GM12874 (cell line): Measurements from ENCODE around the gene CLCN4.

Experiments
- TF ChIP-seq, protein P1 (sequence below): IDR thresholded peaks from 2 replicates; pipeline ENCODE4 v1.5.1; 2011; ENCODE audit warnings: low read depth, mild to moderate bottlenecking, control low read depth, low read length, moderate library complexity; ENCODE audit not compliant: insufficient read depth

The CLCN4 gene

DNA sequence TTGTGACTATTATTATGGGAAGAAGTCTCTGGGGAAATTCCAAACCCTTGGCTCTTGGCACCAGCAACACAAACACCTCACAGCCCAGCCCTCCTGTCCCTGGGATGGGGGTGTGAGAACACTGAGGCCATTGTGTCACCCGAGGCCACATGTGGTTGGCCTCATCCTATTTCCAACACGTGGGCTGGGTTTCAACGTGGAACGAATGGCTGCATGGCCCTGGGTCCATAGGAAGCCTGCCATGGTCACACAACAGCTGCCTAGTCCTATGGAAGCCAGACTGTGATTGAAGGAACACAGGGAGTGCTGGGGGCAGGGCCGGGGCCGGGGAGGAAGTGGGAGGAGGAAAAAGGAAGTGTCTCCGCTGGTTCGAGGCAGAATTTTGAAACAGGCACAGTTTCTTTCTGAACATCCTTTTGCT lies 10.0 kb downstream of the CLCN4 start:
- TF ChIP-seq, protein P1, sequence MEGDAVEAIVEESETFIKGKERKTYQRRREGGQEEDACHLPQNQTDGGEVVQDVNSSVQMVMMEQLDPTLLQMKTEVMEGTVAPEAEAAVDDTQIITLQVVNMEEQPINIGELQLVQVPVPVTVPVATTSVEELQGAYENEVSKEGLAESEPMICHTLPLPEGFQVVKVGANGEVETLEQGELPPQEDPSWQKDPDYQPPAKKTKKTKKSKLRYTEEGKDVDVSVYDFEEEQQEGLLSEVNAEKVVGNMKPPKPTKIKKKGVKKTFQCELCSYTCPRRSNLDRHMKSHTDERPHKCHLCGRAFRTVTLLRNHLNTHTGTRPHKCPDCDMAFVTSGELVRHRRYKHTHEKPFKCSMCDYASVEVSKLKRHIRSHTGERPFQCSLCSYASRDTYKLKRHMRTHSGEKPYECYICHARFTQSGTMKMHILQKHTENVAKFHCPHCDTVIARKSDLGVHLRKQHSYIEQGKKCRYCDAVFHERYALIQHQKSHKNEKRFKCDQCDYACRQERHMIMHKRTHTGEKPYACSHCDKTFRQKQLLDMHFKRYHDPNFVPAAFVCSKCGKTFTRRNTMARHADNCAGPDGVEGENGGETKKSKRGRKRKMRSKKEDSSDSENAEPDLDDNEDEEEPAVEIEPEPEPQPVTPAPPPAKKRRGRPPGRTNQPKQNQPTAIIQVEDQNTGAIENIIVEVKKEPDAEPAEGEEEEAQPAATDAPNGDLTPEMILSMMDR, result no peak

DNA sequence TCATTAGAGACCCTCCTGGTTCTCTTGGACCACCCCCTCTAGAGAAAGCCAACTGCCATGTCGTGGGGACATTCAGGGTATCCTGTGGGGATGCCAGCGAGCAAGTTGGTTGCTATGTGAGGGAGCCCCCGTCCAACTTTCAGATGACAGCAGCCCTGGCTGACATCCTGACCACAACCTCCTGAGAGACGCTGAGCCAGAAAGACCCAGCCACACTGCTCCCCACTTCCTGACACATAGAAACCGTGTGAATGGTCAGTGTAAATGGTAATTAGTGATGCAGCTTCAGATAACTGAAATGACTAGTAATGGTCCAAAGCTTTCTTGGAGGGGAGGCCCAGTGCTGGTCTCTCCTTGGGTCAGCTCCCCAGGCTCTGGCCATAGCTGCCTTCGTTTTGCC lies 10.8 kb downstream of the CLCN4 start:
- TF ChIP-seq, protein P1, result no peak

DNA sequence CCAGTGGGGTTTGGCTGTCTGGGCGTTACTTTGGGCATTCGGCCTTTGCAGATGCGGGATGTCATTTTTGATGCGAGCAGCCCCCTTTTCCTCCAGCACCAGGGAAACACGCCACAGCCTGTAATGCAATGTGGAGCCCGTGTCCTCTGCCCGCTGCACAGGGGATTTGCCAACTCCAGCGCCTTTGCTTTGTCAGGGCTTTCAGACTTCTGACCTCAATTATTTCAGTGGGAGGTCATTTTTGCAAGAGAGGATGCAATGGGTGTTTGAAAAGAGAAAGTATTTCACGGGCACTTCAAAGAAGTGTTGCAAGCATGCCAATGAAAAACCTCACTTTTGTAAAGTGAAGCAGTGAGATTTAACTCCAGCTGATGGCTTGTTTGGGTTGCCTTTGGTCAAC lies 11.5 kb downstream of the CLCN4 start:
- TF ChIP-seq, protein P1, result no peak

DNA sequence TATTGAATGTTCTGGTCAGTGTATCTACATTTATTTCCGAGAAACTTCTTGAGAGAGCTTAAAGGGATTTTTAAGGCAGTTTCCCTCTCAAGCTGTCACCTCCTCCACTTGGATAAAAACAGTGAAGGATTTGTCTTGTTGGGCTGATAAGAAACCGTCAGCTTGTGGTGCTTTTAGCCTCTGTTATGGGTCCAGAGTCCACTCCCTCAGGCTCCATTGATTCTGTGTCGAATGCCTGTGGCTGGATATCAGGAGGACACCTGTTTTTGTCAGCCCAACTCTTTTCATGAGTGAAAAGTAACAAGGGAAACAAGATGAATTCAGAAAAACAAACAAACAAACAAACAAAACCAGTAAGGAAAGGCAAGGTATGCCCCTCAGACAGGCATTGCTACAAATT lies 12.4 kb downstream of the CLCN4 start:
- TF ChIP-seq, protein P1, result no peak

DNA sequence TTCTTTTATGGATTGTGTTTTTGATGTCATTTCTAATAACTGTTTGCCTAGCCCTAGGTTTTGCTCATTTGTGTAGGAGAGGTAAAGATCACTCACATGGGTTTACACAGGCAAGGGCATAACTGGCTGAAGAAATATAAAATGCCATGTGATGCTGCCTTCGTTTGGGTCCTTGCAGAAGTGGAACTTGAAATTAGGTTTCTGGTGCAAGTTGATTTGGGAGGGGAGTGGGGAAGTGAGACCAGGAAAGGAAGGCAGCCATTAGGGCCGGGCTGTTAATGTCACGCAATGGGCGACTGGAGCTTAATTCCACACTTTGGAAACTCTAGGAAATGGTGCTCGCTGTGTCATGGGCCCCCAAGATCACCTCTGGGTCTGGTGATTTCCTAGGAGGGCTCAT lies 14.5 kb downstream of the CLCN4 start:
- TF ChIP-seq, protein P1, result no peak

DNA sequence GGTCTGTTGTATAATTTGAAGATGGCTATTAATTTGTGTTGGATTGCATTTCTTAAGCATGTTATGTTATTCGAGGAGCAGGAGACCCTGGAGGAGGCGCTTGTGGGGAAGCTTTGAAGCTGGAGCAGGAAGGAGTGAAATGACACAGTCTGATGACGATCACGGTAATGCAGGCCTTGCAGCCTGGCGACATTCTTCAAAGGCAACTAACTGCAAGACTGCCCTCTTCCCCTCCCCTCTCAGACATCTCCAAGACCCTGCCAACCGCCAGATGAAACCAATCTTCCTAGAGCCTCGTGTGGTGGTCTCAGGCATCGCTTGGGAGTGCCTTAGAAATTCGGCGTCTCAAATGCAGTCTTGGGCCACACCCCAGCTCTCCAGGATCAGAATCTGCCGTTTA lies 16.1 kb downstream of the CLCN4 start:
- TF ChIP-seq, protein P1, result no peak

DNA sequence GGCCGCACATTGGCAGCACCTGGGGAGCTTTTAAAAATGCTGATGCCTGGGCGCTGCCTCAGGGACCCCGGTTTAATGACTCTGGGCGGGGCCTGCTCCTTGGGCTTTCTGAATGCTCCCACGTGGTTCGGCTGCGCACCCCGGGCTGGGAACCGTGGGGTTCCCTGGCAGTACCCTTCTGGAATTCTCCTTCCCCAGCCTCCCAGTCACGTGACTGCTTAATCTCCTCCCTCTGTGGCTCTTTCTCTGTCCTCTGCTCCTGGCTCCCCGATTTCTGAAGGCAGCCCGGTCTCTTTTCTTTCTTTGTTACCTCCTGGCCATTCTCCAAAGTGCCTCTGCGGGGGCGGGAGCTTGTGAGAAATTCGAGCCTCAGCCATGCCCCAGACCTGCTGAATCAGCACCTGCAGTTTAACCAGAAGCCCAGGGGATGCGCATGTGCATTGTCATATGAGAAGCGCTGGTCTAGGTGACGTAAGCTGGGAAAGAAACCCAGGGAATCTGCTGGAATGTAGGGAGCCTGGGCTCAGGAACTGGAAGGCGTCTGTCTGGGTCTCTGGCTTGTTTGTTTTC lies 16.6 kb downstream of the CLCN4 start:
- TF ChIP-seq, protein P1, result no peak

DNA sequence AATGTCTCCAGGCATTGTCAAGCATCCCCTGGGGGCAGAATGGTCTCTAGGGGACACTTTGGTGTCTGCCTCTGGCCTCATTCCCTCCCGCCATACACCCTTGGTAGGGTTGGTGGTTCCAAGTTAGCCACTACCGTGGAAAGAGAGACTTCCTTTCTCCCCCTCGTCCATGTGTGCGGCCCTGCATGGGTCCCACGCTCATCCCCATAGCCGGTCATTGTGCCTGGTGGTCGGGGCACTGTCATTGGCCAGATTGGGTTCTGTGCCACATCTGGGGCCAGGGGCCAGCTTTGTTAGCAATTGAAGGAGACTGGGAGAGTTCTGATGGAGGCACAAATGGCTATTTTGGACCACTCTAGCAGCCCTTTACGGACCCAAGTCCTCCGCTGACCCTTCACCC lies 17.3 kb downstream of the CLCN4 start:
- TF ChIP-seq, protein P1, result no peak
